GM12878 (cell line): ENCODE data around the gene CLPSL1.

Experiments used
- BCLAF1 ChIP-seq: fragments of 450-650 bp; IDR thresholded peaks from 2 replicates; pipeline ENCODE4 v1.6.1; 2017; ENCODE audit warnings: antibody characterized with exemption, mild to moderate bottlenecking, moderate library complexity
- CTCF ChIP-seq, 3 experiments: IDR thresholded peaks in 2 of 3; conservative IDR thresholded peaks in 1 of 3; 2 replicates each; pipeline ENCODE4 v1.5.1; 2011; ENCODE audit warnings: low read depth in 3 of 3, low read length in 3 of 3, mild to moderate bottlenecking in 3 of 3, control low read depth in 2 of 3, moderate library complexity in 2 of 3, inconsistent platforms in 1 of 3, mixed read lengths in 1 of 3; ENCODE audit not compliant: control insufficient read depth in 2 of 3, insufficient read depth in 1 of 3; ENCODE audit errors: extremely low read depth in 1 of 3
- EP300 ChIP-seq, 2 experiments: fragments of 150-350 bp in 1 of 2; IDR thresholded peaks; 2 replicates each; pipeline ENCODE4 v1.6.1; 2011 to 2012; ENCODE audit warnings: low read depth in 2 of 2, low read length in 2 of 2, borderline replicate concordance in 1 of 2, improper control_type of control experiment in 1 of 2, inconsistent platforms in 1 of 2; ENCODE audit not compliant: control insufficient read depth in 1 of 2
- MAX ChIP-seq: IDR thresholded peaks from 2 replicates; pipeline ENCODE4 v1.6.1; 2012; ENCODE audit warnings: low read depth, low read length, improper control_type of control experiment
- NR2C2 ChIP-seq: IDR thresholded peaks from 2 replicates; pipeline ENCODE4 v1.6.1; 2011; ENCODE audit warnings: borderline replicate concordance, low read depth; ENCODE audit not compliant: control insufficient read depth, insufficient read length
- POLR2AphosphoS5 ChIP-seq: IDR thresholded peaks from 2 replicates; pipeline ENCODE4 v1.6.1; 2011; ENCODE audit warnings: mild to moderate bottlenecking, low read length, inconsistent platforms
- RAD21 ChIP-seq: IDR thresholded peaks from 2 replicates; pipeline ENCODE4 v1.6.1; 2011; ENCODE audit warnings: mild to moderate bottlenecking, low read depth, low read length, moderate library complexity; ENCODE audit not compliant: insufficient read depth
- SIN3A ChIP-seq: IDR thresholded peaks from 2 replicates; pipeline ENCODE4 v1.6.1; 2012; ENCODE audit warnings: low read depth, low read length, improper control_type of control experiment
- SP1 ChIP-seq: IDR thresholded peaks from one replicate; pipeline ENCODE4 v1.6.1; 2011; ENCODE audit warnings: low read depth, low read length
- STAT3 ChIP-seq: IDR thresholded peaks from 2 replicates; pipeline ENCODE4 v1.6.1; 2011; ENCODE audit warnings: low read depth, low read length, improper control_type of control experiment
- ZBTB40 ChIP-seq: fragments of 450-650 bp; IDR thresholded peaks from 2 replicates; pipeline ENCODE4 v1.6.1; 2016; ENCODE audit warnings: mild to moderate bottlenecking, moderate library complexity, borderline replicate concordance

GRCh38 chr6:35731736-35732532, 48.9 kb upstream of the CLPSL1 start:
- TF ChIP-seq MAX (no peak), STAT3 (no peak), ZBTB40 (no peak; the same call in 1 of the 2 replicates), RAD21 (no peak), SP1 (peak; percentile 83), CTCF (IDR thresholded peaks at IDR 0.05 in 2 of 3, conservative IDR thresholded peaks at IDR 0.05 in 1 of 3; ENCODE audit: control insufficient read depth in 2 of 3, extremely low read depth in 1 of 3, insufficient read depth in 1 of 3, low read depth in 3 of 3, low read length in 3 of 3) (peak in 2 of 3 experiments; percentile 1 to 22; a peak in 1 of 6 replicates), EP300 (IDR thresholded peaks at IDR 0.05; ENCODE audit: borderline replicate concordance in 1 of 2, control insufficient read depth in 1 of 2, low read depth in 2 of 2, low read length in 2 of 2) (peak; percentile 33 to 68; a peak in 1 of 4 replicates), SIN3A (no peak), BCLAF1 (no peak), POLR2AphosphoS5 (peak; percentile 55; the same call in 1 of the 2 replicates), NR2C2 (no peak)
